Breast epithelium (tissue), 3 donors: ENCODE data around the gene MRTO4.
"Not testable (repeated sequence)": the region's sequence is repeated elsewhere in the genome, so short reads cannot be mapped to it uniquely, and the experiment has no call there.

ENCODE experiments used
- CTCF ChIP-seq, 3 donors: fragments of 450-650 bp; IDR thresholded peaks; one replicate each; pipeline ENCODE4 v1.5.1; 2016 to 2017; ENCODE audit warnings: antibody characterized with exemption in 3 of 3, mild to moderate bottlenecking in 3 of 3, moderate library complexity in 3 of 3
- POLR2AphosphoS5 ChIP-seq, 3 donors: sonication (generic); formaldehyde crosslinking; IDR thresholded peaks; one replicate each; pipeline ENCODE4 v1.6.1; 2017; ENCODE audit warnings: antibody characterized with exemption in 3 of 3

GRCh38 chr1:19270343-19270730 is 18.7 kb downstream of the MRTO4 start:
- TF ChIP-seq CTCF, POLR2AphosphoS5 (IDR thresholded peaks at IDR 0.05): not testable (repeated sequence)
